ENCODE data around the gene KCNQ1OT1.

KCNQ1OT1 gene

DNA sequence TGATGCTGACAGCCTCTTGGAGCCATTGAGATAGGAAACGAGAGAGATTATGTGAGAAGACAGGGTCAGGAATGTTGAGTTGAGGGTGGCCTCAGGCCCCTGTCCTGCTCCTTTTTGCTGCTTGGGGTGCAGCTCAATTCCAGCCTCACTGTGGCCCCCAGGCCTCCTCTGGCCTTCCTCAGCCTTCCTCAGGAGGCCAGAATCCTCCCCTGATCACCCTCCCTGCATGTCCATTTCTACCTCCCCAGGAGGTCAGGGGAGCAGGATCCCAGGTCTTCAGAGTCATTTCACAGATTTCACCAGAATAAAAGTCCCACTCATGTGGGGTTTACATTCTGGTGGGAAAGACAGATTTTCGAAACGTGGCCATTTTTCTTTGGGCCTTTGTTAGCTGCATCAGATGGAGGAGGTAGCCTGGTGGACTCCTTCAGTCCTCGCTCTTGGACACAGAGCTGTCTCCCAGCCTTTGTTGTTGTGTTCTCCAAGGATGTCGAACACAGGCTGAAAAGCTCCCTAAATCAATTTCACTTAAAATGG, 2.2 kb upstream of the KCNQ1OT1 start:
- DNase-seq (ENCODE audit: low spot score): no peak

DNA sequence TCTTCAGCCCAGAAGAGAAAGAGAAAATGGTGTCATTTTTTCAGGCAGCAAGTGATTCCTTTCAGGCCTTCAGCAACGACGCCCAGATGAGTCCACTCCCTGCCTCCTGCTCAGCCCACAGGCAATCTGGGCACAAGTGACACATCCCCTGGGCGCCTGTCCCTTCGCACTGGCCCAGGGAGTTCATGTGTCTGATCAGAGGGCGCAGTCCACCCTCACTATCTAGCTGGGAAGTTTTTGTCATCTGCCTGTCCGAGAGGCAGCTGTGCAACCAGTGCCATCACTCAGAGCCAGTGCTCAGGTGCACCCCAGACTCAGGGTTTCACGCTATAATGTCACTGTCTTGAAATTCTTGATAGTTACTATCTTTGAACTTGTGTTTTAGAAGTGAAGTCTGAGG, 1.4 kb upstream of the KCNQ1OT1 start:
- DNase-seq (ENCODE audit: low spot score): no peak

GRCh38 chr11:2700415-2701211, 819 bp upstream of the KCNQ1OT1 start:
- peak; percentile 33 for DNase-seq (ENCODE audit: low spot score)

GRCh38 chr11:2699185-2699530, 636 bp downstream of the KCNQ1OT1 start:
- no peak for DNase-seq (ENCODE audit: low spot score)

GRCh38 chr11:2698386-2699184, 1.2 kb downstream of the KCNQ1OT1 start:
- DNase-seq (ENCODE audit: low spot score): no peak

GRCh38 chr11:2697866-2698265, 1.9 kb downstream of the KCNQ1OT1 start:
- no peak for DNase-seq (ENCODE audit: low spot score)

DNA sequence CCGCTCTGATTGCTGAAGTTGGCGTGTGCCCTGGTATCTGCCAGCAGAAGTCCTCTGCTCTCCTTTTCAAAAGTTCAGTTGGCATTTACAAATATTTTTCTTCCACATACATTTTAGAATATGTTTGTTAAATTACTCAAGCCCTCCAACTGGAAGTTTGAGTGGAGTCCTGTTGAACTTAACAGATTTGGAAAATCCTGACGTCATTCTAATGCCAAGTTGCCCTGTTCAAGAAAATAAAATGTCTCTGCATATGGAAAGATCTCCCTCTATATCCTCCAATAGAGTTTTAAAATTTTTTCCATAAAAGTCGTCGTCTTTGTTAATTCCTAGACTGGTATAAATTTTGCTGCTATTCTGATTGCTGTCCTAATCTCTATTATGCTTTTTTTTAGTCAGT, 3.3 kb downstream of the KCNQ1OT1 start:
- DNase-seq (ENCODE audit: low spot score): no peak

GRCh38 chr11:2694995-2695939, 4.5 kb downstream of the KCNQ1OT1 start:
- no peak for DNase-seq (ENCODE audit: low spot score)

GRCh38 chr11:2694495-2694894, 5.3 kb downstream of the KCNQ1OT1 start:
- no peak for DNase-seq (ENCODE audit: low spot score)

- DNase-seq (ENCODE audit: low spot score): no peak
Observed at GRCh38 chr11:2693271-2694261, 6.2 kb downstream of the KCNQ1OT1 start.

GRCh38 chr11:2691991-2692875, 7.6 kb downstream of the KCNQ1OT1 start:
- DNase-seq (ENCODE audit: low spot score): no peak

DNA sequence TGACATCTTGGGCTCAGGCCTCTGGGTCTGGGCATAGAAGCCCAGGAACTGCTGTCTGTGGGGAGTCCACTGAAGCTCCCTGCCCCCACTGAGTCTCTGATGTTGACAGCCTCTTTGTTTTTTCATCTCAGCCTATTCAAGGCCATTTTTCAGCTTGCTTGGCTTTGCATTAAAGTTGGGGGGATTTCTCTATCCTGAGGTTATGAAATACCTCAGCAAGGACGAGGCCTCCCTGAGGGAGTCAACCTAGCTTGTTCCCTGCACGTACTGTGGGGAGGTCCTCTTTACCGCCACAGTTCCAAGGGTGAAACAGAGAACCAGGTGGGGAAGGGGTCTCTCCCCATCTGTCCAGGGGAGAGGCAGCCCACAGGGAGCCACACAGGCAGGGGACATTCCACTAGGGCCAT, 8.4 kb downstream of the KCNQ1OT1 start:
- DNase-seq (ENCODE audit: low spot score): no peak

DNA sequence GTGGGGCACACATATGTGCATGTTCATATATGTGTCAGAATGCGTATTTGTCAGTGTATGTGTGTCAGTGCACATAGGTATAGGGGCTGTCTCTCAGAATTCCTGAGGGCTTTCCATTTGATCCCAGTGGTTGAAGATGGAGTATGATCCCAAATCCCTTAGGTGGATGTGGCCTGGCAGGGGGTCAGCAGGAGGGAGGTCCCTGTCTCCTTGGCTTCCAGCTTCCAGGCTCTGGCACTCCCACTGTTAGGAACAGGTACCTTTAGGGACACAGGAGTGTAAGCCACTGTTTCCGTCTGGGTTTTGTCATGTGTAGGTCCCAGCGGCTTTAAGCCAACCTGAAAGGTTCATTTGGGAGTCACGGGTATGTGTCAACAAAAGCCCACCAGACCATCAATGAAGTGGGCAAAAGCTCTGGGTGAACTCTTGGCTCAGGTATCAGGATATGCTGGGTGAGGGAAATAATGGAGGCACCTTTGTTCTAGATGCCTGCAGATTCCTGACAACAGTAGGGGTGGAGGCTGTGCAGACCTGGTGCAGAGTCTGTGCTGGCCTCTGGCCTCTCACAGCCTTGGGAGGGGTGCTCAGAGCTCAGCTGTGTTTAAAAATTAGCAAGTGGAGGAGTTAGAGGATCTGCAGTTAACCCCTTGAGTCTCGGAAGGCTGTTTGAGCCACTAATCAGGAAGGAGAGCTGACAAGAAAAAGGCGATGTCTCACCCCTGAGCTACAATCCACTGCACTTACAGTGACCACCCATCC, 9.0 kb downstream of the KCNQ1OT1 start:
- DNase-seq (ENCODE audit: low spot score): no peak

DNA sequence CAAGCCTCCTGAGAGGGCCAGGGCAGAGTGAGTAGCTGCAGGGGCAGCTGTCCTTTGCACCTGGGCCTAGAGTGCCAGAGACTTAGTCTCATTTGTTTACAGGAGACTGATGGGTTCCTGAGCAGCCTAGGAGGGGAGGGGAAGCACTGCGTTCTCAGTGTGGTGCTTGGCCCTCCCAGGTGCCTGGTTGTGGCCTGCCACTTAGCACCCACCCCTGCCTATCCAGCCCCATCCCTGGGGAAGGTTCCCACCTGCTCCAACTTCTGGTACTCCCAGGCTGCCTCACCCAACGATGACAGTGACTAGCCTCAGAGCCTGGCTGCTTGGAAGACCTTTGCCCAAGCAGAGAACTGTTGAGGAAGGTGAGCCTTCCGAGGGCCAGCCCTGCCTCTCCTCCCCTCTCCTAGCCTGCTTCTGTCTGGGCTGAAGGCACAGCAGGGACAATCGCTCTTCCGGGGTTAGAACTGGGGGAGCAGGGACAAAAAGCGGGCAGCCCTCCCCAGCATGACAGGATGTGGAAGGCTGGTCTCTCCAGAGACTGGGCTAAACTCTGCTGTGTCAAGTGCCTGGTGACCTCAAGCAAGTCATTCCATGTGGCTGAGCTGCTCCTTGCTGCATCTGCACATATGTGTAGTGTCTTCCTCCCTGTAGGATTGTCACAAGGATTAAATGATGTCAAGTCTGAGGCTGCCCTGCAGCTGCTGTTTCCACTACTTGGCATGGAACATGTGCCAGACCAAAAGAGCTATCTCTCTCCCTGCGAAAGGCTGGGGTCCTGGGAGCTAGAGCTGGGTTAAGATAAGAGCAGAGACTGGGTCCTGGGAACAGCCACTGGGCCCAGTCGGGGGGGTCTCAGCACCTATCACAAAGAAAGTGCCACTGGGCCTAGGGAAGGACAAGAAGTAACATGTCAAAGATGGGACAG, 9.9 kb downstream of the KCNQ1OT1 start:
- DNase-seq (ENCODE audit: low spot score): no peak

DNA sequence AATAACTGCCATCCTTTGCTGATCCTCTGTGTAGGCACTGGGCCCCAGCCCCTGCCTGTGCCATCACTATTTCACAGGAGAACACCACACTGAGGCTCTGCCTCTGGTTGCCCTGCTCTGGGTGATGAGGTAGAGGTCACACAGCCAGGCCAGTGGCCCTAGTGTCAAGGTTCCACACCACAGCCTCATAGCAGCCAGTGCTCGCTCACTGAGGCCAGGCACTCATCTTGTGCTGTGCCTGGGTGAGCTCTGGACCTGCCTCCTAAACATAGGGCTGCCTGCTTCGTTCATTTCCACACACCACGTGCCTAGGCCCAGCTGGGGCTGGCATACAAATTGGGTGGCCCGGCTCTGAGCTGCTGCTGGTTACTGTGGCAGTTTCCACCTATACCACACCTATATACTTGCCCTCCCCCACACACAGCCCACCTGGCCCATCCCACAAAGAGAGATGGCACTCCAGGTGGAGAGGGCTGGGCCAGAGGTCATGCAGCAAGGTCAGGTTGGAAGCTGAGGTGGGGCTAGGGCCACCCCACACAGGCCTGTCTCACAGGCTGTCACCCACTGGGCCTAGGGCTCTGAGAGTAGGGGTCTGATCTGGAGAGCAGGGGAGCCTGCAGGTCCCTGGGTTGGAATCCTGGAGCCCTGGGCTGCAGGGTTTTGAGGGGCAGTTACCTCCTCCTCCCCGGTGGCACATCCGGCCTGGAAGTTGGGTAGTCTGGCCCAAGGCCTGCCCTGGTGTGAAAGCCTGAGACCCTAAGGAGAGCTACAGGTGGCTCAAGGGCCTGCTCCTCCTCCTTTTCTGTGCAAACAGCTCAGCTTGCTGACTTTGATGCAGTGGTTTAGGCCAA, 11.2 kb downstream of the KCNQ1OT1 start:
- no peak for DNase-seq (ENCODE audit: low spot score)

DNA sequence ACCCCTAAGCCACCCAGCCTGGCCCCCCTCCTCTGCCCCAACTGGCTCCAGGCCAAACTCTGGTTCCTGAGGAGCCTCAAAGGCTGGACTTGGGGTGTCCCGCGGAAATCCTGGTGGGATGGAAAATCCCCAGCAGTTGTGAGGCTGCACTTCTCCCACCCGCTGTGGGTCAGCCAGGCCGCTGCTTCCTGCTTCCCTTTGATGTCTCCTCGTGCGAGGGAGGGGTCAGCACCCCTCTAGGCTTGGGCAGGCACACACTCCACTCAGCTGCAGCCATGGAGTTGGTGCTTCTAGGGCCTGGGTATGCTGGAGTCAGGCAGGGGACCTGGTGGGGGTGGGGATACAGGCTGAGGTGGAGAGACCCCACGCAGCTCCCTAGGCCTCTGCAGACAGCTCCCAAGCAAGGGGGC, 12.0 kb downstream of the KCNQ1OT1 start:
- DNase-seq (ENCODE audit: low spot score): no peak

DNA sequence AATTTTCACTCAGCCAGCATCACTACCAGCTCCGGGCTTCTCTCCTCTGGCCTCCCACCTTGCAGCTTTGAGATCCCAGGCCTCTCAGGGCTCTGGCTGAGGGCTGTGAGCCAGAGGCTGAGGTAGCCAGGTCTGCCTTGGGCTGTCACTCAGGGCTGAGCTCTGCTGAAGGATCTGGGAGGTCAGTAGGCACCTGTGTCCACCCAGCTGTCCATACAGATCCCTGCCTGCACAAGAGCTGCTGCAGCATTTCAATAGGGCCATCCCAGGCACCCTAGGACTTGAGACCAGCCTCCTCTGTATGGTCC, 12.6 kb downstream of the KCNQ1OT1 start:
- no peak for DNase-seq (ENCODE audit: low spot score)
